ENCODE results near the gene MAP4K4.
A peak's percentile ranks its signal among the peaks of the same experiment; 100 is the strongest.
"Not testable (repeated sequence)": the region's sequence is repeated elsewhere in the genome, so short reads cannot be mapped to it uniquely, and the experiment has no call there.

MAP4K4 gene

GRCh38 chr2:101736861-101737291 lies 39.4 kb downstream of the MAP4K4 start:
- no peak for DNase-seq
- intact Hi-C loops (cut with DNase I): loop anchor here (5.0 kb wide), 1 partner anchor 40 kb away; the partner anchor contains the start of gene MAP4K4

- intact Hi-C loops (cut with DNase I): loop anchor here (5.0 kb wide), 1 partner anchor 40 kb away; the partner anchor contains the start of gene MAP4K4
- DNase-seq: no peak
Measured at GRCh38 chr2:101737478-101738255, 40.2 kb downstream of the MAP4K4 start.

GRCh38 chr2:101738649-101739048 lies 41.1 kb downstream of the MAP4K4 start:
- DNase-seq: no peak
- intact Hi-C loops (cut with DNase I): loop anchor here (5.0 kb wide), 1 partner anchor 41 kb away; the partner anchor contains the start of gene MAP4K4

GRCh38 chr2:101740555-101740964 lies 43.1 kb downstream of the MAP4K4 start:
- no peak for DNase-seq
- intact Hi-C loops (cut with DNase I): no loop called here

- intact Hi-C loops (cut with DNase I): no loop called here
- DNase-seq: peak in 1 of 10 donors; percentile 83
Measured at GRCh38 chr2:101741775-101742520, 44.4 kb downstream of the MAP4K4 start.

GRCh38 chr2:101742547-101742946 lies 45.0 kb downstream of the MAP4K4 start:
- no peak for DNase-seq
- intact Hi-C loops (cut with DNase I): no loop called here

GRCh38 chr2:101743288-101743687 lies 45.8 kb downstream of the MAP4K4 start:
- intact Hi-C loops (cut with DNase I): no loop called here
- no peak for DNase-seq

GRCh38 chr2:101744832-101745231 lies 47.3 kb downstream of the MAP4K4 start:
- DNase-seq: no peak
- intact Hi-C loops (cut with DNase I): no loop called here

GRCh38 chr2:101745711-101746694 lies 48.5 kb downstream of the MAP4K4 start:
- no peak for DNase-seq
- intact Hi-C loops (cut with DNase I): no loop called here

GRCh38 chr2:101748000-101748399 lies 50.5 kb downstream of the MAP4K4 start:
- intact Hi-C loops (cut with DNase I): no loop called here
- DNase-seq: no peak

GRCh38 chr2:101748462-101748861 lies 51.0 kb downstream of the MAP4K4 start:
- intact Hi-C loops (cut with DNase I); DNase-seq: not testable (repeated sequence)

GRCh38 chr2:101750688-101751087 lies 53.2 kb downstream of the MAP4K4 start:
- DNase-seq: no peak
- intact Hi-C loops (cut with DNase I): no loop called here

- intact Hi-C loops (cut with DNase I): no loop called here
- DNase-seq: no peak
Measured at GRCh38 chr2:101751276-101751815, 53.8 kb downstream of the MAP4K4 start.

GRCh38 chr2:101751875-101752619 lies 54.5 kb downstream of the MAP4K4 start:
- DNase-seq: no peak
- intact Hi-C loops (cut with DNase I): no loop called here

GRCh38 chr2:101752716-101753616 lies 55.5 kb downstream of the MAP4K4 start:
- peak in 6 of 10 donors; percentile 38 to 94 (median 60) for DNase-seq
- intact Hi-C loops (cut with DNase I): no loop called here

- no peak for DNase-seq
- intact Hi-C loops (cut with DNase I): no loop called here
Measured at GRCh38 chr2:101753720-101754490, 56.4 kb downstream of the MAP4K4 start.

- intact Hi-C loops (cut with DNase I): no loop called here
Measured at GRCh38 chr2:101754618-101755017, 57.1 kb downstream of the MAP4K4 start.

GRCh38 chr2:101756266-101756665 lies 58.8 kb downstream of the MAP4K4 start:
- intact Hi-C loops (cut with DNase I): no loop called here
- DNase-seq: no peak

More at GRCh38 chr2:101754618-101755017, 57.1 kb downstream of the MAP4K4 start:
- DNase-seq: no peak
